HG03039 (cell line): ENCODE data around the gene MATCAP1.
A peak's percentile ranks its signal among the peaks of the same experiment; 100 is the strongest.

Experiments used
- ATAC-seq: cut with Tn5 transposase; IDR thresholded peaks from one replicate; pipeline ENCODE4 v1.9.1; 2021; ENCODE audit warnings: mild to moderate bottlenecking, moderate library complexity; ENCODE audit not compliant: unreplicated experiment

Gene MATCAP1

DNA sequence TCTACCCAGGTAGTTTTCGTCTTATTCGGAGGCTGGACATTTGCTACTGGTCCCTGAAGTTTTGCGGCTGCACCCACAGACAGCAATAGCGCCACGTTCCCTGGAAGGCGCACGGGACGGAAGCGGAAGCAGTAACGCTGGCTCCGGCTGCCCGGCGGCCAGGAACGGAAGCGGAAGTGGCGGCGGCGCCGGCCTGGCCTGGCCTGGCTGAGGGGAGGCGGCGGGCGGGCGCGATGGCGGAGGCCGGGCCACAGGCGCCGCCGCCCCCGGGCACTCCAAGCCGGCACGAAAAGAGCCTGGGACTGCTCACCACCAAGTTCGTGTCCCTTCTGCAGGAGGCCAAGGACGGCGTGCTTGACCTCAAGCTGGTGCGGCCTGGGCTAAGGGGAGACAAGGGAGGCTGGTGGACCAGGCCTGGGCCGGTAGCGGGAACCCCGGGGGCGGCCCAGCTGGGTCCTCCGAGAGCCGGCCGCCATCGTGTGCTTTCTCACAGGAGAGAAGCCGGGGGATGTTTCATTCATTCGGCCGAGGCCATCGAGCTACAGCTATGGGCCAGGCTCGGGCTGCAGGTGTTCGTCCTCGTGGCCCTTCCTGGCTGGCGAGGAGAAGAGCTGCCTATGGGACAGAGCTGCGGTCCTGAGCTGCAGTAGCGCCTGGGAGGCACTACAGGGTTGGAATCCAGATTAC, 8.4 kb upstream of the MATCAP1 start, which contains the start of gene E2F4:
Gene E2F4, plus strand, starts transcription at position 161 of the 687 bp plus-strand sequence. Its CDS starts 73 bp downstream, at position 234.
- peak; percentile 77 for ATAC-seq

DNA sequence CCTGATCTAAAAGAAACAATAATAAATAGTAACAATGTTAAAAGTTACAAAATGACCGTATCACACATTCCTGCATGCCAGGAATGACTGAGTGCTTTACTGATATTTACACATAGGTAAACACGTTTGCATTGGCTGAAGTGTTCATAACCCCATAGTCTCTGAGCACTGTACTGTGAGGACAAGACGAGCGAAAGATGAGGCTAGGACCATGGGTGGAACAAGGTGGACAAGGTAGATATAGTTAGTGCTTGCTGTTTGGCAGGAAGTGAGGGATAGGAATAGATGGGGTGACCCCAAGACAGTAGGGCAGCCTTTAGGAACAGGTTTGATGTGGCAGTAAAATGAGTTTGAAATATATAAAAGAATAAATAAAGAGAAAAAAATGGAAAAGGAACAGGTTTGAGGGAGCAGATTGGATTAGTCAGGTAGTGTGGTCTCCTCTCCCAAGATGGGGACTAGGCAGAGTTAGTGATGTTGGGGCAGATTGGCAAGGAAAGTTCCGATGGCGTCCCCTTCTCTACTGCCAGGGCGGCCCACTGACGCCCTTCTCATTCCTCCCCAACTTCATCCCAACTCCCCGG, 7.7 kb upstream of the MATCAP1 start:
- no peak for ATAC-seq

DNA sequence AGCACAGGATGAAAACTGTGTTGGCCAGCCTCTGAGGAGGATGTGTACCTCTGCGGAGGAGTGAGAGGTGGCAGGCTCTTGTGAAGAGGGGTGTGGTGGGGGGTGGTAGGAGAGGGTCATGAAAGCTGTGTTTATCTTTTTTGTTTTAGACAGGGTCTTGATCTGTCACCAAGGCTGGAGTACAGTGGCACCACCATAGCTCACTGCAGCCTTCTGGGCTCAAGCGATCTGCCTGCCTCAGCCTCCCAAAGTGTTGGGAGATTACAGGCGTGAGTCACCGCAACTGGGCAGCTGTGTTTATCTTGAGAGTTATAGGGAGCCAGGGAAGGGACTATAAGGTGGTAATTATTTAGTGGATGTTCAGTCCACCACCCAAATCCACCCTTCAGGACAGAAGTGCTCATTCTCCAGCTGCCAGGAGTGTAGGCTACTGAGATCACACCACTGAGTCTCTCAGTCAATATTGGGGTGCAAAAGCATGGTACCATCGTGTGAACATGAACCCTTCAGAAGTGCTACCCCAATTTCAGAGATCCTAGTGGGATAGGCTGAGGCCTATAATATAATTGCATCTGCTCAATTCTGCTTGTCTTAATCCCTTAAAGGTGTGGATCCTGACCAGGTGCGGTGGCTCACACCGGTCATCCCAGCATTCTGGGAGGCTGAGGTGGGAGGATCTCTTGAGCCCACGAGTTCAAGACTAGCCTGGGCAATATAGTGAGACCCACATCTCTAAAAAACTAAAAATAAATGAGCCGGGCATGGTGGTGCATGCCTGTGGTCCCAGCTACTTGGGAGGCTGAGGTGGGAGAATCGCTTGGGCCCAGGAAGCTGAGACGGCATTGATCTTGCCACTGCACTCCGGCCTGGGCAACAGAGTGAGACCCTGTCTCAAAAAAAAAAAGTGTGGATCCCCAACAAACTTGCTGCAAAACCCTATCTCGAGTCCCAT, 7.0 kb upstream of the MATCAP1 start:
- no peak for ATAC-seq

DNA sequence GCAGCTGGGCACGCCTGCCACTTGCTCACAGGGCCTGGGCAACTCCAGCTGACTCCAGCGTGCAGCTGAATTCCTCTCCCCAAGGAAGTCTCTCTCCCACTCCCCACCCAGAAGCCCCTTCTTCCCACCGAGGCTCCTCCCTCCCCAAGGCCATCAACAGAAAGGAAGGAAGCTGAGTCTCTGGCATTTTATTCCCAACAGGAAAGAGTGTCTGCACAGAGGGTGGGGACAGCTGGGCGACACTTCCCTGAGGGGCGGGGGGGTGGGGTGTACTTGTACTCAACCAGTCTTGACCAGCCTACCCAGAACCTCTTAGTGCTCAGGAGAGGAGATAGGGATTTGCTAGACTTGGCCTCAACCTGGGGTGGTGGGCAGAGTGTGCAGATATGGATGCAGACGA, 6.3 kb upstream of the MATCAP1 start, which contains the start of gene EXOC3L1:
Gene EXOC3L1, minus strand, starts transcription at position 96 of the 400 bp plus-strand sequence. CDS start 460 bp downstream, outside the sequence.
- ATAC-seq: no peak

DNA sequence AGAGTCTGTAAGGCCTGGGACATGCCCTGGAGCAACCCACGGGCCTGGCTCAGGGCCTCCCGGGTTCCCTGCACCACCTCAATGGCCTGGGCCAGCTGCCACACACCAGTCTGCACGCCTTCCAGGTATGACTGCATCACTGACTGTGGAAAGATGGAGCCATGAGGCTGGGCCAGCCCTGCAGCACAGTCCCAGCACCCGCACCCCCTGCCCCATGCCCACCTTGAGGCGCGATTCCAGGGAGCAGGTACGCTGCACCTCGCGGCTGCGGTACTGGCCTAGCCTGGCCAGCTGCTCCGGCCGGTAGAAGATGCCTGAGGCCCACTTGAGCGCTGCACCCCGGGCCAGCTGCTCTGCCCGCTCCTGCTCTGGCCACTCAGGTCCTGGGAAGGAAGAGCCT, 5.0 kb upstream of the MATCAP1 start:
- ATAC-seq: no peak

DNA sequence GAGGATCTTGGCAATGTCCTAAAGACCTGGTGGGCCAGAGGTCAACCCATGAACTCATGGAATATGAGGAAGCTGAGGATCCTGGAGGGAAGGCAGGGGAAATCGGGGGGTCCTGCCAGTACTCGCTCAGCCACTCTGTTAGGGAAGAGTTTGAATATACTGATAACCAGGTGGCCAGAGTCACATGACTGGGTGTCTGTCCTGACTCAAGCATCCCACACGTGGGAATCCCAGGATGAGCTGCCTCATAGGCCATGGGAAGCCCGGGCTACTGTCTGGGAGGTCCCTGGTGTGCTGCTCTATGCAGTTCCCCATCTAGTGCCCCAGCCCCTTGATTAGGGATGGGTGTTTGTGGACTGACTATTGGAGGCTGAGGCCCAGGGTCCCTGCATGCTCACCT, 4.6 kb upstream of the MATCAP1 start:
- ATAC-seq: no peak

DNA sequence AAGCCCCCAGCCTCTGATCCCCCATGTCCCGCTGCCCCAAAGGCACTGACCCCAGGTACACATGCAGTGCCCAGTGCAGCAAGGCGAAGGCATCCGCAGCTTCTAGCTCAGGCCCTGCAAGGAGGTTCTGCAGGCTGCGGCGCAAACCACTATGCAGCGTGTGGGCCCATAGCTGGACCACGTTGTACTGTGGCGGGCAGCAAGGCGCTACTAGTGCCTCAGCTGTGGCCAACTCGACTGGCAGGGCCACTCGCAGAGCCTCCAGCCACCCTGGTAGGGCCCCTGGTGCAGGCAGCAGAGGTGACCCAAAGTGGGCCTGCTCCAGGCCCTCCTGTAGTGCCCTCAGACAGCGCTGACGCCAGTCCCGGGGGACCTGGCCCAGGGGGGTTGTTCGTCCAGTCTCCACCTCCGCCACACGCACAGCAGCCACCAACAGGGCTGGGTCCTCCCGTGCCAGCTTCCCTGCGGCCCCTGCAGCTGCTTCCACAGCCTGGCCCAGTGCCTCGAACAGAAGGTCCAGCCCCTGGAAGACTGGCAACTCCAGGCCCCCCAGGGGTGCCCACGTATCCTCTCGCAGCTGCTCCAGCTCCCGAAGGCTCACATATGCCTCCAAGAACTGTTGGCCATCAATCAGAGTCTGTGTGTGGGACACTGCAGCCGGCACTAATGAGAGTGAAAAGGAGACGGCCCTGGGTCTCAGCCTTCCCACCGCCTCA, 3.6 kb upstream of the MATCAP1 start:
- no peak for ATAC-seq

DNA sequence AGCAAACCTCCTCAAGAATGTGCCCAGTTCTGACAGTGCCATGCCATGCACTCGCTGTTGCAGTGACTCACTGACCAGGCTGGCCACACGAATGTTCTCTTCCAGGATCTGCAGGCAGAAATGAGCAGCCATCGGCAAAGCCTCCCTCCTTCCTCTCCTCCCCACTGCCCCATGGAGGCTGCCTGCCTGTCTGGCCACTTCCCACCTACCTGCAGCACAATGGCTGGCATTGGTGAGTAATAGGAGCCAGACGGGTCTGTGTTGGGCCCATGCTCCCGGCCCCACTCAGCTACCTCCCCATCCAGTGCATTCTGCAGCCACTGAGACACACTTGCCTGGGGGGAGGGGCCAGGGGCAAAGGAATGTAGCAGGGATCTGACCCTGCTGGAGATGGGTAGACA, 2.8 kb upstream of the MATCAP1 start:
- no peak for ATAC-seq

DNA sequence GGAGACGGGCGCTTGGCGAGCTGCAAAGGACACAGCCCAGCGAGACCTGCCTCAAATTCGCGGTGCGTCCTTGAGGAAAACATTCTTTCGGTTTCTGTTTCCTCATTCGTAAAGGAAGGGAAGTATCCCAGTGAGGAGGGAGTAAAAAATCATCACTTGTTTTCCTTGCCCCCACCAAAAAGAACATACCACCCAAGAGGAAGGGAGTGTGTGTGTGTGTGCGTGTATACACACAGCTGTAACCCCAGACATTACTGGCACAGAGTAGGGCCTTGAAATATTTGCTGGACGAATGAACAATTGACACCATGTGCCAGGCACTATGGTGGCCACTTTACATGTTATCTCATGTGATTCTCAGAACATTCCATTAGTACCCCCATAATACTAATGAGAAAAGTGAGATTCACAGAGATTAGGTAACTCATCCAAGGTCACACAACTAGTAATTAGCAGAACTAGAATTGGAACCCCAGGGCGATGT, 1.9 kb upstream of the MATCAP1 start:
- no peak for ATAC-seq

DNA sequence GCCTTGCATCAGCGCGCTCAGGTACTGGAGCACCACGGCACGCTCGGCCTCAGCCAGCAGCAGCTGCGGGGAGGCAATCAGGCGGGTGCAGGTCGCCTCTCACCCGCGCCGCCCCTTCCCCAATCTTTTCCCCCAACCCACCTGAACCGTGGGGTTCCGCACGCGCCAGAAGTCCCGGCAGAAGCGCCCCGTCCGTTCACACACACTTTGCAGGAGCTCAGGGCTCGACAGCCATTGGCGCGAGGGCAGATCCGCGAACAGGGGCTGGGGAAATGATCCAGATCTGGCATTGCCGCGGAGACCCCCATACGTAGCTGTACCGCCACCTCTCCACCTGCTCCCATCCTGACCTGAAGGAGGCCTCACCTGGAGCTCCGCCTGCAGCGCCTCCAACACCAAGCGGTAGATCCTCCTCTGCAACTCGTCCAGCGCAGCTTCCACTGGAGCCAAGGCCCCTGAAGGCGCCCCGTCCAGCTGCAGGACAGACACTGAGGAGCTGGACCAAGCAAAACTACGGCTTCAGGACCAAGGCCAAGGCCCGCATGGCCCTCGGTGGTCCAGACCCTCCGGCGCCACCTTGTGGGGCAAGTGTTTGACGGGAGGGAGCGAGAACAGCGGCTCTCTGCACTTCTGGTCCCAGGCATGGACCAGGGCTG, 1.4 kb upstream of the MATCAP1 start:
- no peak for ATAC-seq

DNA sequence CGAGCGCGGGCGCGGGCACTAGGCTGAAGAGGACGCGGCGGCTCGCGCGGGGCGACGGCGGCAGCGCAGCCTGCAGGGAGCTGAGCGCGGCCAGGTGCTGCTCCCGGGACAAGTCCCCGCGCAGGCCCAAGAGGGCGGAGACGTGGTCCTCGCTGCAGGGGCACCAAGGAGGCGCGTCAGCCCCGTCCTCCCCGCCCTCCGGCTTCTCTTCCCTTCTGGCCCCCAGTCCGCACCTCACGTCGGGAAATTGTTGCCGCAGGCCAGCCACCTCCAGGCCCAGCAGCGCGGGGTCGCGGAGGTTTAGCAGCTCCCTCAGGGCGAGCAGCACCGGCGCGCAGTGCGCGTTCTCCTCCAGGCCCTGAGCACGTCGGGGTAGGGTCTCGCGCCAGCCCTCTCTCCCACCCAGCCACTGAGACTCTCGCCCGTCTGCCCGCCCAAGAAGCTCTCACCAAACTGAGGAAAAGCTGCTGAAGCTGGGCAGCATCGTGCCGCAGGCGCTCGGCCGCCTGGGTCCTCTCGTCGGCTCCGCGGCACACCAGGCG, 761 bp upstream of the MATCAP1 start:
- no peak for ATAC-seq

DNA sequence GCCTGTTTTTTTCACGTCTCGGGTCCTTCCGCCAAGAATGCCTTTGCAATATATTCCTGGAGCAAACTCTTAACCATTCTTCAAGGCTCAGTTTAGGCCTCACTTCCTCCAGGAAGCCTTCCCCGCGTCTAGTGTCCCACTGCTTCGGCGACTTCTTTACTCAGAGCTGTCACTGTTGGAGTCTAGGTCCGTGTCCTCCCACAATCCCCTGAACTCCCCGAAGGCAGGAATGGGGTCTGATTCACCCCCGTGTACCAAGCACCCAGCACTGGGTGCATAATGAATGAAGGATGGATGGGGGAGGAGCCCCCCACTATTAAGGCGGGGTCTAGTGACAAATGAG, 508 bp downstream of the MATCAP1 start:
- no peak for ATAC-seq

DNA sequence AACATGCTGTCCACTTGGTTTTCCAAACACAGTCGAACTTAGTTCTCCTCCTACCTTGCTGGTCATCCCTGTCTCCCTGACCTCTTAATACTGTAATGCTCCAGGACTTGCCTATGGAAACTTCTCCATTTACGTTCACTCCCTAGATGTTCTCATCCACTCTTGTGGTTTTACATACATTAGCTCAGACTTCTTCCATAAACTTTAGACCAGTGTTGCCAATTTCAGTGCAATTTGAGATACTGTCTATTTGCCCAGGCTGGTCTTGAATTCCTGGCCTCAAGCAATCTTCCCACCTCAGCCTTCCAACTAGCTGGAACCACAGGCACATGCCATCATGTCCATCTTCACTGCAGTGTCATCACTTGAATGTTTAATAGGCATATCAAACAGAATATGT, 1.5 kb downstream of the MATCAP1 start:
- ATAC-seq: no peak

DNA sequence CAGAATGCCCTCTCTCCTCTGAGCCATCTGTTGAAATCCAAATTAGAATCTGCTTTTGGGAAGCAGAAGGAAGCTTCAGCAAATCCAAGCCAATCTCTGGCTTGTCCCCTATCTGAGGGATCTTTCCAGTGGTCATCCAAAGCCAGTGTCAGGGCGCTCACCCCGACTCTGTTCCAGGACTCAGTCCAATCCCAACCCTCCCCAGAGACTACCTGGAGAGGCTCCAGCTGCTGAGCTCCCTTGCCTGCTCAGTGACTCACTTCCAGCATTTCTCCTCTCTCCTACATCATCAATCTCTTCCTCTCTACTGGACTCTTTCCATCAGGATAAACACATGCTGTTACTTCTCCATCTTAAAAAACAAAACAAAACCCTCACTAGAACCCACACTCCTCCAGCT, 2.4 kb downstream of the MATCAP1 start:
- ATAC-seq: no peak

DNA sequence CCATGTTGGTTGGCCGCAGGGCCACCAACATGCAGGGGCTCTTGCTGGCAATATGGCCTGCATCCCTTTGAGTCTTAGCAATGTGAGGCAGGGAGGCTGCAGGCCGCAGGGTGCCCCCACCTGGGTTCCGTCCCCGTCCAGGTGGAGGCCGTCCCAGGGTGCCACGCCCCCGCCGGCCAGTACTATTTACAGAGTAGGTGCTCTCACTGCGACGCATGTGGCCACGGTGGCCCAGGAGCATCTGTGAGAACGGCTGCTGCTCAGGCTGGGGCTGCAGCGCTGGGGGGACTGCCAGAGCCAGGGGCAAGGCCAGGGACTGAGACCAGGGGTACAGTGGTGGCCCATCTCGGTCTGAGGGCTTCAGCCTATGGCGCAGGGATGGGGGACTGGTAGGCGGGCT, 3.6 kb downstream of the MATCAP1 start:
- no peak for ATAC-seq

DNA sequence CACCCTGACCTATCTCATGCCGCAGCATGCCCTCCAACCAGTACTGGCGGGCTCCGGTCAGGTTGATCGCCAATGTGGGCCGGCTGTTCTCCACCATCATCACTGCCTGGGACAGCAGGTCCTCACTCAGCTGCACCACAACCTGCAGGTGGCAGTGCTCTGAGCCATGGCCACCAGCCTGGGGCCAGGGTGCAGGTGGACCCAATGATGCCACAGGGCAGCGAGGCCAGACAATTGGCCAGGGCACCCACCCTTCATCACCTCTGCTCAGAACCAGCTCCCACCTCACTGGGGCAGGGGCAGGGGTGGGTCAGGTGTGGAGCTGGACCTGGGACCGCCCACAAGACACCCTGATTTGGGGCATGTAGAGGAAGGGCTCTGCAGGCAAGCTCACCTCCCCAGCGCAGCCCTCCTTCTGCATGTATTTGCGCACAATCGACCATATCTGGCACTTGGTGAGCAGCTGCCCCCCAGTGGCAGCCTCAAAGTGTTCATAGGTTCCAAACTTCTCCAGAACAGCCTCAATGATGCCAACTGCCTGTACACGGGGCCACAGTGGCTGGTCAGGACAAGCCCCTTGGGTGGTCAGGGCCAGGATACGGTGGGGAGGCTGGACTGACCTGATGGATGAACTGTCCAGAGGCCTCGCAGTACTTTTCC, 4.2 kb downstream of the MATCAP1 start:
- no peak for ATAC-seq

DNA sequence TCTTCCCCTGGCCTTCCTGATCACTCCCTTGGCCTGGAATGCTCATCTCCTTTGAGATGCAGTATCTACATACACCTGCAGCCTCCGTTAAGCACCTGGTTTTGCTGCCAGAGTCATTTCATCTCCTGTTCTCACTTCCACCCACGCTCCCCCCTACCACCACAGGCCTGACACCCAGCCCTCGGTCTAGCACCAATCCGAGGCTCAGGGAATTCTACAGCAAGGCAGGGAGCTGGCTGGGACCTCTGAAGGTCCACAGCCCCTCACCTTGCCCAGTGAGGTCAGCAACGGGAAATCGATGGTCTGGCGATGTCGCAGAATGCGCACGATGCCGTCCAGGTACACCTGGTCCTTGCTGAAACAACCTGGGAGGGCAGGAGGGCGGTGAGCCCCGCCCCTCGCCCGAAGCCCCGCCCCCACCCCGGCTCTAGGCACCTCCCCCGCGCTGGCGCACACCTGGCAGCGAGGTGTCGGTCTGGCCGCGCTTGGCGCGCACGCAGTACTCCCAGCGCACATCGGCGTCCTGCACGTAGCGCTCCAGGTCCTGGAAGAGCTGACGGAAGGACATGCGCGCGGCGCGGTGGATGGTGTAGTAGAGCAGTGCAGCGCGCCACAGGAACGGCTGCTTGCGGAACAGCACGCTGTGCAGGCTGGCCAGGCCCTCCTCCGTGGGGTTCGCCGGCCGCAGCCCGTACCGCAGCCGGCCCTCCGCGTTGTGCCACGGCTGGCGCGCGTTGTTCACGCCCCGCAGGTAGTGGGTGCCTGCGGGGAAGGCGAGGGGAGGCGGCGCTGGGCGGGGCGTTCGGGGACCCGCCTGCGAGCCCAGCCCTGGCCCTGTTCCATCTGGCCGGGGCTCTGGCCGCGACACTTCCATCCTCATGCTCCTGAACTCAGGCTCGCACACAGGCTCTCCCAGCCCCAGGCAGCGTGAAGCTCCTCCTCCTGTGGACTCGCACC, 5.7 kb downstream of the MATCAP1 start:
- no peak for ATAC-seq

DNA sequence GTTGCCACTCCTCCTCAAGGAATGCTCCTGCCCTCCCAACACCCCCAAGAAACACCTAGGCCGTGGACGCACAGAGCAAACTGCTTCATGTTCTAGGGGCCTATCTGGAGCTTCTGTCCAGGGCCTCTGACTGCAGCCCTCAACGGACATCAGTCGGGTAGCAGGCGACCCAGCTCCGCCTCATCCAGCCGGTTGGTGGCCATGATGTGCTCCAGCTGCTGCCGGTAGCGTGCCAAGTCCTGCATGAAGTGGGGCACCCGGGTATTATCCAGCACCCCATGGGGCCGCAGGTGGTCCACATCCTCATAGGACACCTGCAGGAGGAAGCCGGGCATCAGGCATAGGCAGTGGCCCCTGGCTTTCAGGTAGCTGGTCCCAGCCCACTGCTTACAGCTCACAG, 7.1 kb downstream of the MATCAP1 start:
- ATAC-seq: no peak
